ENCODE data around the gene ZBTB20.

- TF ChIP-seq FOSL2 (IDR thresholded peaks at IDR 0.05; ENCODE audit: borderline replicate concordance, low read depth) (no peak), POLR2AphosphoS5 (IDR thresholded peaks at IDR 0.05; ENCODE audit: low read depth, low read length) (no peak), EZH2phosphoT487 (IDR thresholded peaks at IDR 0.05; ENCODE audit: borderline replicate concordance, low read depth) (no peak)
Measured at GRCh38 chr3:114823061-114823460, 324.0 kb downstream of the ZBTB20 start.

Measured in SK-N-SH (cell line).